SK-N-SH (cell line): ENCODE measurements around the gene TECPR1.

ENCODE experiments used
- EP300 ChIP-seq, 2 experiments: IDR thresholded peaks; 2 replicates each; pipeline versions ENCODE4 v1.4.0 to v1.6.1; 2012; ENCODE audit warnings: borderline replicate concordance in 1 of 2, low read depth in 1 of 2, low read length in 1 of 2
- EZH2phosphoT487 ChIP-seq: fragments of 200-600 bp; sonication (generic); IDR thresholded peaks from 2 replicates; pipeline ENCODE4 v1.6.1; 2017; ENCODE audit warnings: low read depth, mixed run types, mild to moderate bottlenecking, antibody characterized with exemption, moderate library complexity, borderline replicate concordance
- FOXM1 ChIP-seq: IDR thresholded peaks from 2 replicates; pipeline ENCODE4 v1.4.0; 2012; ENCODE audit warnings: low read depth, mild to moderate bottlenecking
- GABPA ChIP-seq: IDR thresholded peaks from 2 replicates; pipeline ENCODE4 v1.4.0; 2012; ENCODE audit warnings: low read depth, mild to moderate bottlenecking
- MXI1 ChIP-seq: IDR thresholded peaks from 2 replicates; pipeline ENCODE4 v1.6.1; 2012; ENCODE audit warnings: mild to moderate bottlenecking, low read depth, low read length, improper control_type of control experiment
- POLR2AphosphoS5 ChIP-seq: IDR thresholded peaks from 2 replicates; pipeline ENCODE4 v1.6.1; 2012; ENCODE audit warnings: low read depth, low read length
- RAD21 ChIP-seq: IDR thresholded peaks from 2 replicates; pipeline ENCODE4 v1.6.1; 2012; ENCODE audit warnings: mild to moderate bottlenecking, low read length
- TAF1 ChIP-seq: IDR thresholded peaks from 2 replicates; pipeline ENCODE4 v1.6.1; 2012; ENCODE audit warnings: low read depth, mild to moderate bottlenecking, low read length, moderate library complexity, borderline replicate concordance
- TF ChIP-seq, protein P1 (sequence below): fragments of 200-600 bp; sonication (generic); IDR thresholded peaks from 2 replicates; pipeline ENCODE4 v1.6.1; 2017; ENCODE audit warnings: antibody characterized with exemption, mild to moderate bottlenecking, moderate library complexity
- TF ChIP-seq, protein P2 (sequence below): IDR thresholded peaks from 2 replicates; pipeline ENCODE4; 2012

DNA sequence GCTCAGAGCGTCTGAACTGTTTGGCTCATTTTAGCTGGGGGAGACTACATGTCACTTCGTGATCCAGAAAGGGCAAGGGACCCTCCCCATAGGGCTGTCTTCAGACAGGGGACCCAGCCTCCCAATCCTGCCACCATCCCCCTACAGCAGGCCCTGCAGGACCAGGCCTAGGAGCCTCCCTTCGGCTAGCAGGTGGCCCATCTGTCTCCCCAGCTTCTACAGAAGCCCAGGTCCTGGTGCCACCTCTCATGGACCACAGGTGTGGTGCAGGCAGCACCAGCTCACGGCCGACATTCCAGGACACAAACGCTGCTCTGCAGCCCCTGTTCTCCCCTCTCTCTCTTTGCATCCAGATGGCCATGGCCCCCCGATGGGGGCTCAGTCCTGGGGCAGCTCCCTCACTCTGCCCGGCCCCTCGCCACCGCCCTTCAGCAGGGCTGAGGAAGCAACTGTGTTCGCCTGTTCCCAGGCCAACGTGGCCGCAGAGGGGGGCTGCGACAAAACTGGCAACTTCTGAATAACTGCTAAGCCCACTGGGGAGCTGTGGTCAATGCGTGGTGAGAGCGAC is 10.3 kb downstream of the TECPR1 start:
- TF ChIP-seq, protein P1, sequence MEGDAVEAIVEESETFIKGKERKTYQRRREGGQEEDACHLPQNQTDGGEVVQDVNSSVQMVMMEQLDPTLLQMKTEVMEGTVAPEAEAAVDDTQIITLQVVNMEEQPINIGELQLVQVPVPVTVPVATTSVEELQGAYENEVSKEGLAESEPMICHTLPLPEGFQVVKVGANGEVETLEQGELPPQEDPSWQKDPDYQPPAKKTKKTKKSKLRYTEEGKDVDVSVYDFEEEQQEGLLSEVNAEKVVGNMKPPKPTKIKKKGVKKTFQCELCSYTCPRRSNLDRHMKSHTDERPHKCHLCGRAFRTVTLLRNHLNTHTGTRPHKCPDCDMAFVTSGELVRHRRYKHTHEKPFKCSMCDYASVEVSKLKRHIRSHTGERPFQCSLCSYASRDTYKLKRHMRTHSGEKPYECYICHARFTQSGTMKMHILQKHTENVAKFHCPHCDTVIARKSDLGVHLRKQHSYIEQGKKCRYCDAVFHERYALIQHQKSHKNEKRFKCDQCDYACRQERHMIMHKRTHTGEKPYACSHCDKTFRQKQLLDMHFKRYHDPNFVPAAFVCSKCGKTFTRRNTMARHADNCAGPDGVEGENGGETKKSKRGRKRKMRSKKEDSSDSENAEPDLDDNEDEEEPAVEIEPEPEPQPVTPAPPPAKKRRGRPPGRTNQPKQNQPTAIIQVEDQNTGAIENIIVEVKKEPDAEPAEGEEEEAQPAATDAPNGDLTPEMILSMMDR = no peak
- no peak for TF ChIP-seq FOXM1
- TF ChIP-seq TAF1 = no peak
- TF ChIP-seq RAD21 = no peak
- no peak for TF ChIP-seq MXI1
- TF ChIP-seq POLR2AphosphoS5 = no peak
- TF ChIP-seq EP300 (IDR thresholded peaks at IDR 0.05; ENCODE audit: borderline replicate concordance in 1 of 2, low read depth in 1 of 2, low read length in 1 of 2) = no peak
- no peak for TF ChIP-seq GABPA
- no peak for TF ChIP-seq EZH2phosphoT487
- TF ChIP-seq, protein P2, sequence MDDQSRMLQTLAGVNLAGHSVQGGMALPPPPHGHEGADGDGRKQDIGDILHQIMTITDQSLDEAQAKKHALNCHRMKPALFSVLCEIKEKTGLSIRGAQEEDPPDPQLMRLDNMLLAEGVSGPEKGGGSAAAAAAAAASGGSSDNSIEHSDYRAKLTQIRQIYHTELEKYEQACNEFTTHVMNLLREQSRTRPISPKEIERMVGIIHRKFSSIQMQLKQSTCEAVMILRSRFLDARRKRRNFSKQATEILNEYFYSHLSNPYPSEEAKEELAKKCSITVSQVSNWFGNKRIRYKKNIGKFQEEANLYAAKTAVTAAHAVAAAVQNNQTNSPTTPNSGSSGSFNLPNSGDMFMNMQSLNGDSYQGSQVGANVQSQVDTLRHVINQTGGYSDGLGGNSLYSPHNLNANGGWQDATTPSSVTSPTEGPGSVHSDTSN = no peak
